ENCODE data around the gene PCGF2. TPM values are rescaled to one million over a fixed set of nuclear protein-coding genes. Genes with fewer than 3 reads are reported as not detected.
A peak's percentile ranks its signal among the peaks of the same experiment; 100 is the strongest.

The PCGF2 gene
- total RNA-seq, 1 donor from 2014 or later = 108 TPM

- H3K4me3 Mint-ChIP-seq = peak overlapping the region; percentile 12
- H3K4me1 Mint-ChIP-seq = peaks cover 12% of the 10 kb centered on the region
- no peak for DNase-seq (ENCODE audit: low read depth, low spot score)
- no peaks in the 10 kb centered on the region for H3K27me3 Mint-ChIP-seq (ENCODE audit: low read depth)
- peaks cover 15% of the 10 kb centered on the region for H3K36me3 Mint-ChIP-seq (ENCODE audit: low read depth)
- no peak for TF ChIP-seq CTCF (conservative IDR thresholded peaks at IDR 0.05)
- H3K27ac Mint-ChIP-seq (ENCODE audit: unreplicated experiment) = no peak overlapping the region
- no peaks in the 10 kb centered on the region for H3K9me3 Mint-ChIP-seq
These were observed 36.2 kb downstream of the PCGF2 start for GRCh38 chr17:38711792-38712571.

- no peak for TF ChIP-seq CTCF (conservative IDR thresholded peaks at IDR 0.05)
- Mint-ChIP-seq H3K27ac (ENCODE audit: unreplicated experiment) (no peak overlapping the region), H3K4me1 (peaks cover 22% of the 10 kb centered on the region)
These were observed 37.2 kb downstream of the PCGF2 start for GRCh38 chr17:38710985-38711384.

GRCh38 chr17:38710604-38710962 lies 37.6 kb downstream of the PCGF2 start:
- DNase-seq (ENCODE audit: low read depth, low spot score) = no peak
- Mint-ChIP-seq H3K4me1 (peaks cover 25% of the 10 kb centered on the region), H3K27ac (ENCODE audit: unreplicated experiment) (peak overlapping the region; percentile 45), H3K36me3 (ENCODE audit: low read depth) (peaks cover 9% of the 10 kb centered on the region), H3K4me3 (peak overlapping the region; percentile 16), H3K9me3 (no peaks in the 10 kb centered on the region), H3K27me3 (ENCODE audit: low read depth) (peaks cover 4% of the 10 kb centered on the region)
- no peak for TF ChIP-seq CTCF (conservative IDR thresholded peaks at IDR 0.05)

More at GRCh38 chr17:38710985-38711384, 37.2 kb downstream of the PCGF2 start:
- Mint-ChIP-seq H3K27me3 (ENCODE audit: low read depth) (peaks cover 4% of the 10 kb centered on the region), H3K4me3 (peak overlapping the region; percentile 23), H3K9me3 (no peaks in the 10 kb centered on the region), H3K36me3 (ENCODE audit: low read depth) (peaks cover 11% of the 10 kb centered on the region)
- no peak for DNase-seq (ENCODE audit: low read depth, low spot score)

- Mint-ChIP-seq H3K4me3 (peak overlapping the region; percentile 16), H3K9me3 (no peaks in the 10 kb centered on the region), H3K4me1 (peaks cover 25% of the 10 kb centered on the region), H3K36me3 (ENCODE audit: low read depth) (peaks cover 9% of the 10 kb centered on the region), H3K27me3 (ENCODE audit: low read depth) (peaks cover 4% of the 10 kb centered on the region), H3K27ac (ENCODE audit: unreplicated experiment) (no peak overlapping the region)
- no peak for TF ChIP-seq CTCF (conservative IDR thresholded peaks at IDR 0.05)
- DNase-seq (ENCODE audit: low read depth, low spot score) = no peak
These were observed 38.1 kb downstream of the PCGF2 start for GRCh38 chr17:38709864-38710603.

GRCh38 chr17:38709104-38709820 lies 38.9 kb downstream of the PCGF2 start:
- DNase-seq (ENCODE audit: low read depth, low spot score) = no peak
- Mint-ChIP-seq H3K9me3 (no peaks in the 10 kb centered on the region), H3K27ac (ENCODE audit: unreplicated experiment) (peak overlapping the region; percentile 94), H3K27me3 (ENCODE audit: low read depth) (peaks cover 11% of the 10 kb centered on the region), H3K36me3 (ENCODE audit: low read depth) (peaks cover 9% of the 10 kb centered on the region), H3K4me3 (no peak overlapping the region), H3K4me1 (peaks cover 28% of the 10 kb centered on the region)
- TF ChIP-seq CTCF (conservative IDR thresholded peaks at IDR 0.05) = no peak
